OCI-LY3 (cell line): ENCODE results near the gene SIK3.

ENCODE experiments used
- H2AFZ ChIP-seq: fragments of 200-600, 300-600 bp; shearing (Covaris generic); 2 replicates; pipeline ENCODE4 v1.6.0; 2014; ENCODE audit warnings: antibody characterized with exemption, low read depth, low read length
- H3K27ac ChIP-seq: fragments of 200-600, 300-600 bp; sonication (generic); 2 replicates; pipeline ENCODE4 v1.5.1; 2014; ENCODE audit warnings: mild to moderate bottlenecking, low read length, moderate library complexity, mixed read lengths
- H3K27me3 ChIP-seq: fragments of 200-600, 300-600 bp; sonication (generic); 2 replicates; pipeline ENCODE4 v1.6.1; 2014; ENCODE audit warnings: low read depth, low read length, mixed read lengths
- H3K36me3 ChIP-seq: fragments of 200-600, 300-600 bp; sonication (generic); replicated peaks from 2 replicates; pipeline ENCODE3; 2014; ENCODE audit warnings: low read depth, low read length, mixed read lengths
- H3K4me1 ChIP-seq: fragments of 300-600, 200-600 bp; sonication (generic); 2 replicates; pipeline ENCODE4 v1.6.1; 2014; ENCODE audit warnings: low read length, mixed read lengths
- H3K4me2 ChIP-seq: fragments of 200-600, 300-600 bp; sonication (generic); 2 replicates; pipeline ENCODE4 v1.6.1; 2014; ENCODE audit warnings: low read length, mixed read lengths
- H3K4me3 ChIP-seq: fragments of 300-600, 200-600 bp; sonication (generic); 2 replicates; pipeline ENCODE4 v1.5.1; 2014; ENCODE audit warnings: antibody characterized with exemption, mild to moderate bottlenecking, low read length, moderate library complexity
- H3K79me2 ChIP-seq: fragments of 300-600, 200-600 bp; shearing (Covaris generic); 2 replicates; pipeline ENCODE4 v1.6.1; 2014; ENCODE audit warnings: mild to moderate bottlenecking, low read length, mixed read lengths
- H3K9ac ChIP-seq: fragments of 300-600, 200-600 bp; shearing (Covaris generic); 2 replicates; pipeline ENCODE4 v1.6.0; 2014; ENCODE audit warnings: mild to moderate bottlenecking, low read length, moderate library complexity
- H3K9me3 ChIP-seq: fragments of 200-600, 300-600 bp; shearing (Covaris generic); 2 replicates; pipeline ENCODE4 v1.6.1; 2014; ENCODE audit warnings: low read length, mixed read lengths; ENCODE audit not compliant: insufficient read depth
- H4K20me1 ChIP-seq: fragments of 200-600, 300-600 bp; sonication (generic); 2 replicates; pipeline ENCODE4 v1.6.1; 2016; ENCODE audit warnings: low read length, mixed read lengths; ENCODE audit not compliant: insufficient read depth
- CTCF ChIP-seq: fragments of 200-600, 300-600 bp; sonication (generic); IDR thresholded peaks from 2 replicates; pipeline ENCODE4 v1.5.1; 2014; ENCODE audit warnings: antibody characterized with exemption, low read length, low read depth
- EZH2phosphoT487 ChIP-seq: fragments of 200-600 bp; shearing (Covaris generic); IDR thresholded peaks from 2 replicates; pipeline ENCODE4 v1.6.1; 2018; ENCODE audit warnings: antibody characterized with exemption, mixed run types, low read depth

Gene SIK3

GRCh38 chr11:117098269-117099232 lies at the start of gene SIK3:
Gene SIK3 (minus strand): TSS chr11:117098428. CDS start chr11:117098415, 13 bp downstream.
- peak within 1 kb of the TSS; percentile 88 for H2AFZ ChIP-seq
- H3K36me3 ChIP-seq: peaks cover 5% of the 10 kb centered on the region
- peak within 1 kb of the TSS; percentile 83 for H3K9ac ChIP-seq
- peaks cover 42% of the 10 kb centered on the region for H3K4me1 ChIP-seq
- peak within 1 kb of the TSS; percentile 89 for H3K4me3 ChIP-seq
- H3K79me2 ChIP-seq: peaks cover 46% of the 10 kb centered on the region
- peaks cover 26% of the 10 kb centered on the region for H4K20me1 ChIP-seq
- H3K27ac ChIP-seq: peak within 1 kb of the TSS; percentile 48
- peak within 1 kb of the TSS; percentile 98 for H3K4me2 ChIP-seq
- TF ChIP-seq CTCF (0 out of 2 replicates have a peak, but pooled peaks have one; percentile 7), EZH2phosphoT487 (no peak)
- no peaks in the 10 kb centered on the region for H3K9me3 ChIP-seq
- H3K27me3 ChIP-seq: no peaks in the 10 kb centered on the region

DNA sequence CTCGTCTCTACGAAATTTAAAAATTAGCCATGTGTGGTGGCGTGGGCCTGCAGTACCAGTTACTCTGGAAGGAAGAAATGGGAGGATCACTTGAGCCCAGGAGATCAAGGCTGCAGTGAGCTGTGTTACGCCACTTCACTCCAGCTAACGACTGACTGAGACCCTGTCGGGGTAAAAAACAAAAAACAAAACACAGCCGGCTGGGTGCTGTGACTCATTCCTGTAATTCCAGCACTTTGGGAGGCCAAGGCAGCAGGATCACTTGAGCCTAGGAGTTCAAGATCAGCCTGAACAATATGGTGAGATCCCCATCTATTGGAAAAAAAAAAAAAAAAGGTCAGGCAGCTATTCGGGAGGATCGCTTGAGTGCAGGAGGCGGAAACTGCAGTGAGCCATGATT lies 48.3 kb upstream of the SIK3 start:
- H3K36me3 ChIP-seq: peaks cover 29% of the 10 kb centered on the region
- TF ChIP-seq EZH2phosphoT487 (no peak), CTCF (no peak)
- H3K9ac ChIP-seq: no peak overlapping the region
- peaks cover 8% of the 10 kb centered on the region for H3K4me1 ChIP-seq
- H3K4me3 ChIP-seq: no peak overlapping the region
- no peaks in the 10 kb centered on the region for H3K9me3 ChIP-seq
- no peaks in the 10 kb centered on the region for H3K27me3 ChIP-seq
- H4K20me1 ChIP-seq: peaks cover 51% of the 10 kb centered on the region
- H3K27ac ChIP-seq: no peak overlapping the region
- no peak overlapping the region for H3K4me2 ChIP-seq
- no peak overlapping the region for H2AFZ ChIP-seq
- H3K79me2 ChIP-seq: peaks cover 73% of the 10 kb centered on the region

GRCh38 chr11:117145393-117145761 lies 47.1 kb upstream of the SIK3 start:
- no peak for TF ChIP-seq CTCF
- TF ChIP-seq EZH2phosphoT487: no peak
- H3K4me1 ChIP-seq: peaks cover 8% of the 10 kb centered on the region
- peaks cover 26% of the 10 kb centered on the region for H3K36me3 ChIP-seq
- H3K27me3 ChIP-seq: no peaks in the 10 kb centered on the region
- peak overlapping the region; percentile 94 for H3K9ac ChIP-seq
- H3K9me3 ChIP-seq: no peaks in the 10 kb centered on the region
- peak overlapping the region; percentile 75 for H3K27ac ChIP-seq
- H4K20me1 ChIP-seq: peaks cover 46% of the 10 kb centered on the region
- peak overlapping the region; percentile 90 for H3K4me2 ChIP-seq
- H3K79me2 ChIP-seq: peaks cover 63% of the 10 kb centered on the region
- peak overlapping the region; percentile 98 for H3K4me3 ChIP-seq
- no peak overlapping the region for H2AFZ ChIP-seq
